HG03097 (cell line): ENCODE results near the gene MAGEB6B.
"Not testable (repeated sequence)": the region's sequence is repeated elsewhere in the genome, so short reads cannot be mapped to it uniquely, and the experiment has no call there.

Source experiments
- ATAC-seq: cut with Tn5 transposase; IDR thresholded peaks from one replicate; pipeline ENCODE4 v1.9.1; 2021; ENCODE audit not compliant: unreplicated experiment, low FRiP score

The MAGEB6B gene, protein sequence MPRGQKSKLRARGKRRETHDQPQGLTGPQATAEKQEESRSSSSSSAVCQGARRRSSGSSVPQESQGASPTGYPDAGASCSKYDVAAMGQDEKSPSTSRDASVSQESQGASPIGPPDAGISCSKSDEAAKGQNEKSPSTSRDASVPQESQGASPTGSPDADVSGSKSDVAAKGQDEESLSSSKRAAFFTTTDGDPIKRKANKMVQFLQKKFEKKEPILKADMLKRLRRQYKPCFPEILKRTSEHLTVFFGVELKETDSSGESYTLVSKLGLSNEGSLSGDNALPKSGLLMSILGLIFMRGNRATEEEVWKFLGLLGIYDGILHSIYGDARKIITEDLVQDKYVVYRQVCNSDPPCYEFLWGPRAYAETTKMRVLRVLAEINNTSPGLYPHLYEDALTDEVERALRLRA

DNA sequence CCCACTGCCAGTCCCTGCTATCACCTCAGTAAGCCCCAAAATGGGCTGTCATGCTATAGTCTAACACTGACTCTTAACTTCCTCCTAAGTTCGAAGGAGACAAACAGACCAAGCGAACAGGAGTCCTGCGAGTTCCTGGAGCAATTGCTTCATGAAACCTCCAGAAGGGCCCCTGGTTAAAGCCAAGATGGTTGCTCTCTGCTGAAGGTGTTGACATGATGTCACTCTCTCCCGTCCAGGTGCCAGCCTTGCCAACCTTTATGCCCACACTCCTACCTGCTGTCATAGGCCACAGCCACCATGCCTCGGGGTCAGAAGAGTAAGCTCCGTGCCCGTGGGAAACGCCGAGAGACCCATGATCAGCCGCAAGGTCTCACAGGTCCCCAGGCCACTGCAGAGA is at the start of gene MAGEB6B:
Gene MAGEB6B, plus strand, starts transcription at position 301 of the 400 bp plus-strand sequence. Its CDS starts 0 bp downstream, at position 301.
- ATAC-seq, result no peak

- ATAC-seq, result no peak
Measured at GRCh38 chrX:26138274-26138673, 22.1 kb upstream of the MAGEB6B start, which contains the start of gene MAGEB18. Gene MAGEB18, plus strand, starts transcription at chrX:26138343. Its CDS starts 643 bp downstream, at chrX:26138986.

- no peak for ATAC-seq
Measured at GRCh38 chrX:26146024-26146423, 14.4 kb upstream of the MAGEB6B start.

DNA sequence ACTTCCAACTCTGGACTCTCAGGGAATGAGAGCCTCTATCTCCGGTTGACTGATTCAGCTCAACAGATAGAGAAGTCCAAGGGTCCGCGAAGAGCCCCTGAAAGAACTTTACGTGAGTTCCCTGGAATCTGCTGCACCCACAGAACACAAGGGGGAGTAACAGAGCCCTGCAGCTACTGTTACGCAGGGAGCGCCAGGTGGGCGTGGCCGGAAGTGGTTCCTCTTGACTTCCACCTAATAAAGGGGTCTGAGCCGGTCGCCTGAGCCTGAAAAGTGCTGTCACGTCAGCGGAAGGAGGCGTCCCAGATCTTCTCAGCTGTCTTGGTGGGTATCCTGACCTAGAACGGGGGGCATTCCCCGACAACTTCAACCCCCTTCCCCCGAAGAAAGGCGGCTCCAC is 31.8 kb downstream of the MAGEB6B start, which contains the start of gene MAGEB6:
Gene MAGEB6, plus strand, starts transcription at position 237 of the 400 bp plus-strand sequence. CDS start 1,407 bp downstream, outside the sequence.
- ATAC-seq, result no peak

GRCh38 chrX:26203561-26203960 is 43.2 kb downstream of the MAGEB6B start:
- ATAC-seq, result no peak

GRCh38 chrX:26204717-26205116 is 44.3 kb downstream of the MAGEB6B start:
- ATAC-seq, result not testable (repeated sequence)

- ATAC-seq, result no peak
Measured at GRCh38 chrX:26208012-26208411, 47.6 kb downstream of the MAGEB6B start.
